Upper lobe of left lung (tissue), 6 donors: ENCODE measurements around the gene LSM10. TPM values are rescaled to one million over a fixed set of nuclear protein-coding genes. Genes with fewer than 3 reads are reported as not detected.

Experiments used
- ATAC-seq, 2 donors: fragments of 200-7000 bp; cut with Tn5 transposase; one replicate each; pipeline ENCODE4 v1.9.1; 2022; ENCODE audit warnings: mild to moderate bottlenecking in 2 of 2, moderate library complexity in 2 of 2; ENCODE audit not compliant: low FRiP score in 2 of 2
- DNase-seq, 2 donors: peaks; one replicate each; pipeline ENCODE4 v3.0.0-alpha.2; 2019 to 2020
- H3K27ac ChIP-seq, 4 donors: fragments of 200-600 bp; sonication (generic); one replicate each; pipeline ENCODE4 v1.5.1; 2016 to 2019
- H3K27me3 ChIP-seq, 4 donors: fragments of 200-600 bp; sonication (generic); one replicate each; pipeline ENCODE4 v1.5.1; 2017 to 2019
- H3K36me3 ChIP-seq, 4 donors: fragments of 200-600 bp; sonication (generic); one replicate each; pipeline ENCODE4 v1.5.1; 2016 to 2019
- H3K4me1 ChIP-seq, 4 donors: fragments of 200-600 bp; sonication (generic); one replicate each; pipeline ENCODE4 v1.5.1; 2018 to 2019
- H3K4me3 ChIP-seq, 4 donors: fragments of 200-600 bp; sonication (generic); one replicate each; pipeline ENCODE4 v1.5.1; 2017 to 2019; ENCODE audit warnings: mild to moderate bottlenecking in 2 of 4, moderate library complexity in 1 of 4
- H3K9me3 ChIP-seq, 4 donors: fragments of 200-600 bp; sonication (generic); one replicate each; pipeline ENCODE4 v1.5.1; 2018 to 2019
- CTCF ChIP-seq, 6 experiments: fragments of 450-650 bp in 4 of 6; fragments of 200-600 bp in 2 of 6; sonication (generic) in 2 of 6; IDR thresholded peaks; one replicate each; pipeline ENCODE4 v1.5.1; 2016 to 2019; ENCODE audit warnings: antibody characterized with exemption in 6 of 6
- EP300 ChIP-seq, 4 donors: sonication (generic); formaldehyde crosslinking; IDR thresholded peaks; one replicate each; pipeline ENCODE4 v1.5.1; 2017; ENCODE audit warnings: antibody characterized with exemption in 4 of 4, control low read depth in 2 of 4
- POLR2A ChIP-seq, 4 donors: fragments of 450-650 bp; IDR thresholded peaks; one replicate each; pipeline ENCODE4 v1.5.1; 2016 to 2017; ENCODE audit warnings: antibody characterized with exemption in 4 of 4, mild to moderate bottlenecking in 2 of 4
- POLR2AphosphoS5 ChIP-seq, 2 donors: sonication (generic); formaldehyde crosslinking; IDR thresholded peaks; one replicate each; pipeline ENCODE4 v1.5.1; 2017; ENCODE audit warnings: antibody characterized with exemption in 2 of 2
- WGBS, 2 donors: methylation state at CpG; one replicate each; pipeline ENCODE4 v1.1.5; 2017 to 2018; 5-methylcytosine and 5-hydroxymethylcytosine counted together
- total RNA-seq, 6 donors: library from RNA; depleted of rRNA in 4 of 6; stranded (reverse); fragments of >200 nt in 4 of 6; gene quantifications; one replicate each; pipeline versions ENCODE4 v1.1.0 to v1.2.1, GENCODE V29; 2016 to 2021
- donor health status: DM: no; HTN: no; CAD: no; lungs with moderate emphysema.
- donor health status: DM: no; HTN: yes; CAD: no; lungs with severe emphysema.

Gene LSM10
- total RNA-seq, 6 donors from 2014 or later = 19.1 to 54.6 (median 35.8) TPM

DNA sequence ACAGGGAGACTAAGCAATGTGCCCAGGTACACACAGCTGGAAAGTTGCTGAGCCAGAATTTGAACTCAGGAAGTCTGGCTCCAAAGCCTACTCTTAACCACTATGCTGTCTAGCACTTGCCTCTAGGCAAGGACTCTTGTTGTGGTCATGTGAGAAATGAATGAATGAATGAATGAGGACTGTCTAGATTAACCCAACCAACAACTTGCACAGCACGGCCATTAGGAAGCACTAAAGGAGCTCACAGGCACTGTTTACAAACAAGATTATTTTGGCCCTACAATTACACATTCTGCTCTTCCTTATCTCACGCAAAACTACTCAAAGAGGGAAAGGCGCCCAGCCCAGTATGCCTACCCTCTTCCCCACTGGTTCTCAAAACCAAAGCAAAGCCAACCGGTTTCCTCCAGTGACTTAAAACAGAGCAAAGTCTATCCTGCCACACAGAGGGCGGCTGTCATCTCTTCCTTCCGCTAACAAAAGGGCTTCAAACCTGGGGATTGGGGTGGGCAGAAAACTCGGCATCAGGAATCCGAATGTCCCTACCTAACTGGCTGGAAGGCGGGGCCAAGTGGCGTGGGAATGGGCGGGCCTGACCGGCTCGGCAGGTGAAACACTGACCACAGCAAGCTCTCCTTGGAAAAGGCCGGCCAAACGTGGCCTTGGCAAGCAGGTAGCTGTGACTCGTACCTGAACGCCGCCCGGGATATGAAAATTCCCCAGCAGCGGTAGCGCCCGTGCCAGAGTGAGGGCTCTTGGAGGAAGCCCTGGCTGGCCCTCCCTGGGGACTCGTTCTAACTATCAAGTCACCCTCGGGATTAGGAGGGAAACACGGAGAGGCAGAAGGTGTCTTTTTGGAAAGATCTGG lies 12.9 kb downstream of the LSM10 start:
- H3K27me3 ChIP-seq = no peaks in the 10 kb centered on the region
- H3K36me3 ChIP-seq = no peaks in the 10 kb centered on the region
- 0 to 1% methylated on average over 15 to 20 of the region's 25 CpGs for WGBS, 2 donors
- ATAC-seq (no peak), DNase-seq (peak; percentile 92 to 93)
- peak overlapping the region; percentile 74 to 97 (median 90) for H3K4me3 ChIP-seq
- TF ChIP-seq POLR2AphosphoS5 (IDR thresholded peaks at IDR 0.05) = peak; percentile 21 to 70
- no peak for TF ChIP-seq CTCF (IDR thresholded peaks at IDR 0.05)
- TF ChIP-seq EP300 (IDR thresholded peaks at IDR 0.05) = no peak
- TF ChIP-seq POLR2A (IDR thresholded peaks at IDR 0.05) = peak in 2 of 4 donors; percentile 27 to 64
- H3K9me3 ChIP-seq = no peaks in the 10 kb centered on the region
- peak overlapping the region; percentile 95 to 100 (median 97) for H3K27ac ChIP-seq
- H3K4me1 ChIP-seq = peaks cover 44 to 62% (median 54%) of the 10 kb centered on the region in 4 donors

DNA sequence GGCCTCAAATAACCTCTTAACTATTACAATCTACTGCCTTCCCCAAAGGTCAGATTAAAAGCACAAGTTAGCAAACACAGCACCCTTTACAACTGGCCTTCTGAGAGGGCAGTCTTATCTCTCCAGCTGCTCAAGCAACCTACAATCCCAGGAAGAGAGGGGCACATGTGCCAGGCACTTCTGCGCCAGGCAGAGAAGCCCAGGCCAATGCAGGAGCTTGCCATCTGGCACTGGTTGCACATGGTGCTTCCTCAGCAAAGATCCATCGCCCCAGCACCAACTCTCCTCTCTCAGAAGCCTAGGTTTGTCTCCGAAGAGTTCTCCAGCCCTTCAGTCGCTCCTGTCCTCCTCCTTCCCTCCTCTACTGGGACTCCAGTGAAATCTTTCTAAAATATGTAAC lies 14.5 kb downstream of the LSM10 start:
- Histone ChIP-seq H3K4me3 (no peak overlapping the region), H3K9me3 (no peaks in the 10 kb centered on the region), H3K4me1 (peaks cover 50 to 74% (median 66%) of the 10 kb centered on the region in 4 donors), H3K27ac (peak overlapping the region in 2 of 4 donors; percentile 19 to 36), H3K27me3 (no peaks in the 10 kb centered on the region), H3K36me3 (peaks cover 0 to 1% (median 0%) of the 10 kb centered on the region in 4 donors)
- DNase-seq = no peak
- no peak for TF ChIP-seq EP300 (IDR thresholded peaks at IDR 0.05)
- WGBS, 2 donors = 55 to 72% methylated on average over 4 of the region's 4 CpGs
- ATAC-seq = no peak

GRCh38 chr1:36382669-36383068 lies 15.0 kb downstream of the LSM10 start:
- DNase-seq = no peak
- no peak overlapping the region for H3K4me3 ChIP-seq
- WGBS, 2 donors = 81 to 84% methylated on average over 4 of the region's 4 CpGs

GRCh38 chr1:36382231-36382630 lies 15.5 kb downstream of the LSM10 start:
- peaks cover 0 to 10% (median 0%) of the 10 kb centered on the region in 4 donors for H3K36me3 ChIP-seq
- no peaks in the 10 kb centered on the region for H3K27me3 ChIP-seq
- H3K9me3 ChIP-seq = no peaks in the 10 kb centered on the region
- no peak overlapping the region for H3K4me3 ChIP-seq
- WGBS, 2 donors = 92% methylated on average over 9 of the region's 9 CpGs
- TF ChIP-seq EP300 (IDR thresholded peaks at IDR 0.05) = no peak
- TF ChIP-seq CTCF (IDR thresholded peaks at IDR 0.05) = no peak
- TF ChIP-seq POLR2A (IDR thresholded peaks at IDR 0.05) = no peak
- TF ChIP-seq POLR2AphosphoS5 (IDR thresholded peaks at IDR 0.05) = no peak
- H3K4me1 ChIP-seq = peaks cover 47 to 66% (median 63%) of the 10 kb centered on the region in 4 donors
- H3K27ac ChIP-seq = peak overlapping the region in 1 of 4 donors; percentile 19
- ATAC-seq = no peak
- DNase-seq = no peak

More at GRCh38 chr1:36382669-36383068, 15.0 kb downstream of the LSM10 start:
- peaks cover 50 to 69% (median 66%) of the 10 kb centered on the region in 4 donors for H3K4me1 ChIP-seq
- H3K9me3 ChIP-seq = no peaks in the 10 kb centered on the region
- ATAC-seq = no peak
- peaks cover 0 to 7% (median 0%) of the 10 kb centered on the region in 4 donors for H3K36me3 ChIP-seq
- TF ChIP-seq CTCF (IDR thresholded peaks at IDR 0.05) (no peak), POLR2AphosphoS5 (IDR thresholded peaks at IDR 0.05) (no peak), EP300 (IDR thresholded peaks at IDR 0.05) (no peak), POLR2A (IDR thresholded peaks at IDR 0.05) (no peak)
- H3K27ac ChIP-seq = peak overlapping the region in 1 of 4 donors; percentile 19
- H3K27me3 ChIP-seq = no peaks in the 10 kb centered on the region

GRCh38 chr1:36381405-36381804 lies 16.3 kb downstream of the LSM10 start:
- Histone ChIP-seq H3K4me1 (peaks cover 40 to 59% (median 58%) of the 10 kb centered on the region in 4 donors), H3K27me3 (no peaks in the 10 kb centered on the region), H3K36me3 (peaks cover 0 to 10% (median 0%) of the 10 kb centered on the region in 4 donors), H3K27ac (peak overlapping the region; percentile 28 to 77 (median 50)), H3K4me3 (no peak overlapping the region), H3K9me3 (no peaks in the 10 kb centered on the region)
- TF ChIP-seq POLR2A (IDR thresholded peaks at IDR 0.05) (no peak), EP300 (IDR thresholded peaks at IDR 0.05) (no peak), POLR2AphosphoS5 (IDR thresholded peaks at IDR 0.05) (no peak), CTCF (IDR thresholded peaks at IDR 0.05) (no peak)
- WGBS, 2 donors = 92 to 94% methylated on average over 5 of the region's 5 CpGs
- DNase-seq (no peak), ATAC-seq (no peak)
